Activated effector memory CD4-positive, alpha-beta T cell treated with anti-CD3 and anti-CD28 coated beads, Interleukin-2, amount 50 U/mL, for 16 hours (primary cell): ENCODE data around the gene PACSIN1.

Source experiments
- DNase-seq: peaks from one replicate; pipeline ENCODE4 v3.0.0-alpha.2; 2020

The PACSIN1 gene

DNA sequence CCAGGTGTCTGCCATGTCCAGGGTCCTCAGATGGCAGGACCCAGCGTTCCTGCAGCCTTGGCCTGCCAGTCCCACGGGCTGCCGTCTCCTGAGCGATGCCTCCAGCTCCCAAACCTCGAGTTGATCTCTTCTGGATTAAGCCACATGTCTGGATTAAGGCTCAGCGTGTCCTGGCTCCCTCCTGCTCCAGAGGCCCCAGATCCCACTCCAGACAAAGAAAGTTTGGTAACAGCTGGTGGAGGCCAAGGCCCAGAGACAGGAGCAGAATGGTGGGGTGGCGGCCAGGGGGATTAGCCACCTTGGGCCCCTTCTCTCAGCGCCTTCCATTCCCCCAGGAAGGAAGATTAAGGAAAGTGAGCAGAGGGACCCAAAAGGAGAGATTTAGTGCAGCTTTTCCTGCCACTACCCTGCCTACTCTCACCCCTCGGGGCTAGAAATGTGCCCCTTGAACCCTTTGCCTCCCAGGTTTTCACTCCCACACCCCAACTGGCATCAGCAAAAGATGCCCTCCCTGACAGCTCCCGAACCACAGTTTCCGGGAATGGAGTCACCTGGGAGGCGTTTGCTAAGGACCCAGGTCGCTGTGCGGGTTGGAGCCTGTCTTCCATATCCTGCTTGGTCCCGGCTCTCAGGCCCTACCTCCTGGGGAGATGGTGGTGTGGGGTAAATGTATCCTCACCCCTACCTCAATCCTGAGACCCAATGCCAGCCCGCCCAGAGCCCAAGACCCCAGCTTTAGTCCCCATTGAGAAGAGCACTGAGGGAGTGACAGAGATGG, 83.3 kb downstream of the PACSIN1 start:
- no peak for DNase-seq

DNA sequence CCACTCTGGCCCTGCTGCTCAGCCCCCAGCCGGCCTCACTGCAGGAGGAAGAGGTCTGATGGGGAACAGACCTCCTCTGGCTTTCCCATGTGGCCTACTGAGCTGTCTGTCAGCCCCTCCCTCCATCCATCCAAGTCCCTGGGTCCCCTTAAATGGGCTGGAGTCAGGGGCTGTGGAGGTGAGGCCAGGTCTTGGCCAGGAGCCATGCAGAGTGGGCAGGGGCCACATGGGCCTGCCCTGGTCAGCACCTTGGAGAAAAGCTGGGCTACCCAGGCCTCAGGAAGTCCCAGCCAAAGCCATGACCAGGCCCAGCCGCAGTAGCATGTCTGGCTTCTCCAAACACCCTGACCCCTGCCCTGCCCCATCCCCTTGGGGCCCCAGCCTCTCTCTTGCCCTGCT, 83.9 kb downstream of the PACSIN1 start:
- no peak for DNase-seq

DNA sequence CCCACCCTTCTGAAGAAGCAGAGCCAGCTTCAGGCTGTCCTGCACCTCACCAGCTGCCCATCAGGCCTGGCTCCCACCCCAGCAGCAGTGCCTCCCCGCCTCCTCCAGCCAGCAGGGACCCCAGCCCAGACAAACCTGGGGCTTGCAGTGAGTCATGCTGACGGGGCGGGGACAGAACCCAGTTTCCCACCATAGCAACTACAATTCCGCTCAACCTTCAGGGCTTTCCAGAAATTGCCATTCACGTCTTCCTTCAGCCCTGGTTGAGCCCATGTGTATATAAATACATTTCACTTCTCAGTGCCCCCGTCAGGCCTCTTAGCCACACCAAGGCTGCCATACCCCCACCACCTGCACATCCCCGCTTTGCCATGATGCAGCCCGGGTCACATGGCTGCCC, 85.8 kb downstream of the PACSIN1 start:
- no peak for DNase-seq

DNA sequence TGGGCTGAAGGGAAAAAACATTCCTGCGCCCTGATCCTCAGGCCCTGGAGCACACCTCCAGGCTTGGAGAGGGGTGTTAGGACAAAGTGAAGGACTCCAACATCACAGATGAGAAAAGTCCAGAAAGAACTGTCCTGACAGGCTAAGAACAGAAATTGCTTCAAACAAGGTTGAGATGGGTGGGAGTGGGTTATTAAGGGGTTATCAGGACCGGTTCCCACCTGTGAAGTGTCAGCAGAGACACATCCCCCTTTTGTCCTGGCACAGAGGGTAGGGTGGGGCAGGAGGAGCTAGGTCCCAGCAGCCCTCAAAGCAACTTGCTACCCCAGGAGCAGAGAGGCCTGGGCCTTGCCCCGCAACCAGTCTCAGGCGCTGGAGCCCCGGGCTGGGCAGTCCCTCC, 86.7 kb downstream of the PACSIN1 start:
- DNase-seq: no peak

DNA sequence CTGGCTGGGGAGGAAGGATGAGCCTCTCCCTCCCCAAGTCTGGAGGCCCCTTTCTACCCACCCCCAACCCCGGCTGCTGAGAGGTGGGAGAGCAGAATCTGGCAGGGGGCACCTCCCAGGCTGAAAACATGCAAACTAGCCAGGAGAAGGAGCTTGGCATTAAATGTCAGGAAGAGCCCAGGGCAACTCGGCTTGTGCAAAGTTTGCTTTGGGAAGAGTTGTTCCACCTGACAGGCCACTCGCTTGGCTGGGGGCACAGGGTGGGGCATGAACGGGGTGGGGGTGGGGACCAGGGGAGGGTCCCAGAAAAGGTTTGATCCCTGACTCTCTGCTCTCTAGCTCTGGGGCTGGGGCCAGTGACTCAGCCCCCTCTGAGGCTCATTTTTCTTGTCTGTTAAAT, 87.3 kb downstream of the PACSIN1 start:
- no peak for DNase-seq

DNA sequence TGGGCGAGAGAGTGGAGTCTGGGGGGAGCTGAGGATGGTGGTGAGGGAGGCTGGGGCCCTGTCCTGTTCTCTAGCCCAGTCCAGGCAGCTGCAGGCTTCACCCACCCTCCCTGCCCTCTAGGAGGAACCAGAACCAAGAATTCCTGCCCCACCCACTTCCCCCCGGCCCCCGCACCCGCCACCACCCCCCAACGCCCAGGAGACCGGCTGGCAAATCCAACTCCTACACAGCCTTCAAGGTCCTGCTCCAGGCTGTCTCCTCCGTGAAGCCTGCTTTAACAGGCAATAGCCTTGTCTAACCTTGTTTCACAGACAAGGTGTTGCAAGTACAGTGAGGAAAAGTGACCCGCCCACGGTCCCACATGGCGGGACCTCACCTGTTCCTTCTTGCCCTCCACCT, 87.9 kb downstream of the PACSIN1 start:
- DNase-seq: no peak

DNA sequence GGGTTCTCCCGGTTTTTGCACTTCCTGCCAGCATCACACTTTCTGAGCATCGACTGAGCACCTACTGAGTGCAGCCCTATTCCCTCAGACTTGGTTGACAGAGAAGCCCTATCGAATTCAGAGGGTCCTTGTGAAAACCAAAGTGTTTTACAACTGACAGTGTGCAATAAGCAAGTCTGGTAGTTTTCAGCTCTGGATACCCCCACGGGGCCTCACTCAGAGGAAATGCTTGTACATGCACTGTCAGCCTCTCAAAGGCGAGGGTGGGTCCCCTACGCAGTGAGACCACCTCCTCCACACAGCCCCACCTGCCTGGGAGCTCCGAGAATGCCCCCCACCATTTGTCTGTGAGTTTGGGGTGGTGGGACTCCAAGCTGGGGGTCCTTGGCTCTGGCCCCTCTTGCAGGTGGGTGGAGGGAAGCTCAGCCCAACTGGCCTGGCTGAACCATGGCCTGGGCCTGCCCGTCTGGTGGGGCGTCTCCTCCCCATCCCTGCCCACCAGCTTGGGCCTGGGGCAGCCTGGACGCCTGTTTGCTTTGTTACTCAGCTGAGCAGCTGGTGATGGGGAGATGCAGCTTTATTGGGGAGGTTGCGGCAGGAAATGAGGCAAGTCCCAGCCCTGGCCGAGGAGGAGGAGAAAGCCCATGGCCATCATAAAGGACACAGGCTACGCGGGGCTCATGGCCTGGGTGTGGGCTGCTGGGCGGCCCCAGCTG, 88.6 kb downstream of the PACSIN1 start:
- DNase-seq: no peak

DNA sequence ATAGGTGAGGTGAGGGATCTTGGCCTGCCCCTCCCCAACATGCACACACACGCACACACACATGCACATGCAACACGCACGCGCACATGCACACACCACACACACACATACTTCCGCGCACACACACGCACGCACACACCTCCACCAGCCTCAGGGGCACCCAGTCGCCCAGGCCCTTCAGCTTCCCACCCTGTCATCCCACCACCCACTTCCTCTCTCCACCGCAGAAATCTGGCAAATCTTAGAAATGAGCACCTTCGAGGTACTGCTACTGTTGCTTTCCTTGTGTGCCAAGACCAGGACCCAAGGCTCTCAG, 89.1 kb downstream of the PACSIN1 start:
- no peak for DNase-seq

DNA sequence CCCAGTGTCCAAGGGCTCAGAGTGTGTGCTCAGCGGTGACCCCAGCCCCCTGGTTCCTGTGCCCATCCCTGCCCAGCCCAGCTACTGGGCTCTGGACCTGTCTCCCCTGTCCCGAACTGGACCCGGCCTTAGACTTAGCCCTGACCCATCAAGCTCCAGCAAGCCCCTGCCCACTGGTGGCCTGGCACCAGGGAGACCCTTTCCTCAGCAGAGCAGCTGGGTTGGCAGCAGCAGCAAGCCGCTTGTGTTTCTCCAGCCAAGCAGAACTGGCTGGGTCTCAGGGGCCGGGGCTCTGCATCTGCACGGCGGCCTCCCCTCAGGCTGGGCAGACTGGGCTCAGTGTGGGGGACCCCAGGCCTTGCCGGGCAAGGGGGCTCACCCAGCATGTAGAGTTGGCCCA, 89.5 kb downstream of the PACSIN1 start:
- DNase-seq: no peak

DNA sequence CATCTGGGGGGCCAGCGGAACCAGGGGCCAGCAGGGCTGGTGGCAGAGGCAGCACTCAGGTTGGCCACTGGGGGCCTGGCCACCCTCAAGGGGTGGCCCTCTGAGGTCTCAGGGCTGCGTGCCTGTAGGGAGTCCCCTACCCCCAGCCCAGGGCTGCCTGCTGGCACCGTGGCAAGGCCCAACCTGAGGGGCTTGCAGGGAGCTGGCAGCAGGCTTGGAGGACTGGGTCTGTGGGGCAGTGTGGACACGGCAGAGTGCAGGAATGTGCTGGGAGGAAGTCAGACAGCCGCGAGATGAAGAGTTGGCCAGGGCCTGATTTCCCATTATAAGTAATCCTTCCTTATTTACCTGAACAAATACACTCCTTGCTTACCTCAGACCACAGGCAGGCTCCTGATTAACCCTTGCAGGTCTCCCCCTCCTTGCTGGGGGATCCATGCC, 90.2 kb downstream of the PACSIN1 start, which contains the start of gene SPDEF:
TSS of gene SPDEF (minus strand) at position 299 of the 441 bp plus-strand sequence. CDS start 11,874 bp downstream, outside the sequence.
- no peak for DNase-seq

DNA sequence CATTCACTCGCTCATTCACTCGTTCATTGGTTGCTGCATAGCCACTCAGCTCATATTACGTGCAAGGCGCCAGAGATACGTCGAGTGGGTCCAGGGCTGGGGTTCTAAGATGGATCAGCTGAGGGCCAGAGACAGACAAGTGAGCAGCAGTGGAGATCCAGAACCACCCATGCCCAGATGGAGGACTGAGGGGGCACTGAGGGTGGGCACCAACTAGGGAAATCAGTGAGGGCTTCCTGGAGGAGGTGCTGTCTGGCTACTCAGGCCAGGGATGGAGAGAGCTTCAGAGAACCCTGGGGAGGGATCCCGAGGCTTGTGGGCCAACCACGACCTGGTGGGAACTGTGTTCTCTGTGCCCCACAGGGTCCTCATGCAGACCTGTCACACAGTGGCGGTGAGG, 90.6 kb downstream of the PACSIN1 start:
- DNase-seq: no peak

DNA sequence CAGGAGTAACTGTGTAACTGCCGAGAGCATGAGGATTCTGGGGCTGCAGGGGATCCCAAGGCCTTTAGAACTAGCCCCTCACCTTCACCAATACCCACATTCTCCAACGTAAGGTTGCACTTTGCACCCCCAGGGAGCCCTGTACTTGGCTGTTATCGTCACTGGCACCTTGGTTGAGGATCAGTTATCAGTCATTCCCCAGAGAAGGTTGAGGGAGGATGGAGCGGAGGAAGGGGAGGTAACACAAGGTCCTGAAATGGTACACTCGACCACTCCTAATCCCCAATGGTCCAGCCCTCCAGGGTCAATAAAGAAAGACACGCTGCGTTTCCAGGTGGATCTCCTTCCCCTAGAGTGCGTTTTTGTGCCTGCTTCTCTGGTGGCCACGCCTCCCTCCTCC, 91.4 kb downstream of the PACSIN1 start:
- DNase-seq: no peak

DNA sequence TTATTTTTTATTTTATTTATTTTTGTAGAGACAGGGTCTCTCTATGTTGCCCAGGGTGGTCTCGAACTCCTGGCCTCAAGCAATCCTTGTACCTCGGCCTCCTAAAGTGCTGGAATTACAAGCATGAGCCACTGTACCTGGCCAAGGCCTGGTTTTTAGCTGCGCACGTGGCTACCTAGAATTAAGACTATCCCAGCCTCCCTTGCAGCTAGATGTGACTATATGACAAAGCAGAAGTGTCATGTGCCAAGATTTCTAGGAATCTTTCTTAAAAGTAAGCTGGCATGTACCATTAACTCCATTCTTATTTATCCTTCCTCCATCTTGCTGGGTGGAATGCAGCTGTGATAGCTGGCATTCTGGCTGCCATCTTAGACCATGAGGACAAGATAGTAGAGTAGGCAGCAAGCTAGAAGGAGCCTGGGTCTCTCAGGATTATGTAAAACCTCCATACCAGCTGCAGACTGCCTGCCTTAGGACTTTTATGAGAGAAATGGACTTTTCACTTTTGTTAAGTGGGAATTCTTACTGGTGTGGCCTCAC, 92.4 kb downstream of the PACSIN1 start:
- DNase-seq: no peak

DNA sequence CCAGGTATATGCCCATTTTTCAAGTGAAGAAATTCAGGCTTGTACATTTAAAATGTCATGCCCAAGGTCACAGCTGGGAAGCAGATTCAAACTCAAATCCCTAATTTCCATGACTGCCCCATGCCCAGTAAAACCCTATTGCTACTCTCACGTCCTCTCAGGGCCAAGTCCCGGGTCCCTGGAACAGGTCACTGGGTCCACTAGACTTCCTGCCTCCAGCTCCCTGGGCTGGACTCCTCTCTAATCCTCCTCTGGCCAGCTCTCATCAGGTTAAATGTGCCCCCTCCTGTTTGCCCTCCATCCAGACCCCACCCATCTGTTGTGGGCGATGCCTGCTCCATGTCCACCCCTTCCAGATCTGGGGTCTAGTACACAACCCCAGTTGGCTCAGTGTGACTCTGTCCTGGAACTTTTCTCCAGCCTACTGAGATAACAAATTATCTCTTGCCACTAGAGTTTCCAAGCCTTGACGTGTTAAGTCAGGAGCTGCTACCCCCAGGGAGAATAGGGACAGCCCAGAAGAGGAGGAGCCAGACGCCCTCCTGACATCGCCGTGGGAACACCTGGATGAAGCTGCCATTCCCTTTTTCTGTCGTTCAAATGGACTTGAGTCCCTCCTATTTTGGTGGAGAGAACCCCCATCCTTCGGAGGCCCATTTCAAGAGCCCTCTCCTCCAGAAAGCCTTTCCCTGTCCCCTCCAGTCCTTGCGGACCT, 93.9 kb downstream of the PACSIN1 start:
- no peak for DNase-seq

DNA sequence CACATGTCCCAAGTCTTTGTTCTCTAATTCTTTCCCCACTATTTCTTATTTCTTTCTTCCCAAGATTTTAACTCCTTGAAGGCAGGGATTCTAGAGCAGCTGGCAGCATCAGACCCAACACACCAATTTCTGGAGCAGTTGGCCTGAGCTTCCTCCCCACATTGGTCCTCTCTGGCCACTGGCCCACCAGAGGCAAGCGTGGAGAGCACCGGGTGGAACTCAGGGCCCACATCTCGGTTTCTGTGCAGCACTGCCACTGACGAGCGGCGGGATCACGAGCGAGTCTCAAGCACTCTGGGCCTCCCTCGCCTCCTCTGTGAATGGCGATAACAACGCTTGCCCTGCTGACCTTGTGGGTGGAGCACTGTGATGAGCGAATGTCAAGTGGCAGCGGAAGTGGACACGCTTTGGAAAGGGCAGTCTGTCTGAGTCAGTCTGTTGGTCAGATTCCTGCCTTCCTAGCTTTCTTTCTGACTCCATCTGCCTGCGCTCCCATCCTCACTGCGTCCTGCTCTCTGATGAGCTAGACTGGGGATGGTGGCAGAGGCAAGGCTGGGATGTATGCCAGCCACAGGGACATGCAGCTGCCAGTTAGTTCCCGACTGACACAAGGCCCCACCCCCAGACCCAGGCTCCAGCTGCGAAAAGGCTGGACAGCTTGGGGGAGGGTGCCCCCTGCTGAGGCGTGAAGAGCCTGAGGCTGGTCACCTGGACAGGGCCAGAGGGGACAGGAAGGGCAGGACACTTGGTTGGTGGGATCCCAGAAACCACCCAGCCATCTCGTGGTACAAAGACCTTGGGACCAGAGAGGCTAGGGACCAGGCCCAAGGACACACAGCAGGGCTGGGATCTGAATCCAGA, 94.7 kb downstream of the PACSIN1 start:
- DNase-seq: no peak

DNA sequence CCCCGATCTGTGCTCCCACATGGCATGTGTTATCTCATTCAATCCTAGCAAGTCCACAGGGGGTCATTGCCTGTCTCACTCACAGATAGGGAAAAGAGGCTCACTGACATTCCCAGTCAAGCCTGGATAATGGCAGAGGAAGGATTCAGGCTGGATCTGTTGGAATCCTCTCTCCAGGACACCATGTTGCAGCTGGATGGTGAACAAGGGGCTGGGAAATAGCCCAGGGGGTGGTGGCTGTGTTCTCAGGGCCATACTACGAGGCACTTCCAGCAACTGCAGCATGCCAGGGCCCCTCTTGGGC, 95.3 kb downstream of the PACSIN1 start:
- DNase-seq: no peak

DNA sequence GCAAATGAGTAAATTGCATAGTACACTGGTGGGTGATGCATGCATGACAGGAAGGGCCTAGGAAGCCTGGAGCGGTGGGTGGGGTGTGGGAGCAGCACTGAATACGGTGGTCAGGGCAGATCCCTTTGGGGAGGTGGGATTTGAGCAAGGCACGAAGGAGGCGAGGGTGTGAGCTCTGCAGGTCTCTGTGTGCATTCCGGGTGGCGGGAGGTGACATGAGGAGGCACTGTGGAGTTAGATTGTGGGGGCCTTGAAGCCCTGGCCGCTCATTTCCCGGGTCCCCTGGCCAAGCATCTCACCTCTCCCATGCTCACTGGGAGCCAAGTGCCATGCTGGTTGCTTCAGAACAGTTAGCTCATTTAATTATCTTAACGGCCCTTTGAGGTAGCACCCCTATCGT, 96.5 kb downstream of the PACSIN1 start:
- DNase-seq: no peak

DNA sequence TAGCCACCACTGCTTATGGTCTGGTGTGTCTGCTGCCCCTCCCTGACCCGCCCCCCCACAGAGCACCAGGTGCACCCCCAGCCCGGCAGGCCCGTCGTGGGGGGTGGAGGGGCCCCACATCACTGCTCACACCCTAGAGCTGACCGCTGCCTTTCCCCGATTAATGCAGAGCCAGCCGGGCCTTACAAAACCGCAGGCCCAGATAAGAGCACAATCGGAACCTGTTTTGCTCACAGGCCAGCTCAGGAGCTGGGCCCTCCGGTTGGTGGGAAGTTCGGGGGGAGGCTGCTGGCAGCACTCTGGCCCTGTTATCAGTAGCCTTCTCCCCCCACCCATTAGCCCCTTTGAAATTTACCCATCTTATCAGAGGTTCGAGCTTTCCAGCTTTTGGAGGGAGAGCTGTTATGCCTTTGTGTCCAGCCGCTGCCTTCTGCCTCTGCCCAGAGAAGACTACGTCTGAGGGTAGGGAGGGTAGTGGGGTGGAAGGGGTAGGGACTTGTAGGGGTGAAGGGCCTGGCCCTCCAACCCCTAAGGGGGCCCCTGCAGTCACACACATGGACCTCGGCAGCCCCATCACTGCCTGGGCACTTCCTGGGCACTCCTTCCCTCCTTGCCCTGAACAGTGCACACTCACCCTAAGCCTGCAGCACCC, 97.1 kb downstream of the PACSIN1 start:
- no peak for DNase-seq

DNA sequence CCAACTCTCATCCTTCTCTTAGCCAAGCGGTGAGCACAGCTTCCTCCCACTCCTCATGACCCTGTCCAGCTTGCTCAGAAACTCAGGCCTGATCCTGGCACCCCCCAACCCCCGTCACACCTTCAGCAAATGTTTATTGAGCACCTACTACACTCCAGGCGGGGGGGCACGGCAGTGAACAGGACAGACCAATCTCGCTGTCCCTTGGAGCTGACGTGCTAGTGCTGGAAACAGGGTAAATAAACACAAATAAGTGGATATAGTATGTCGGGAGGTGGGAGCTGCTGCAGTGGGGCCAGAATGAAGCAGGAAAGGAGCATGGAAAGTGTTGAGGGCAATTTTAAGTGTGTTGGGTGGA, 97.6 kb downstream of the PACSIN1 start:
- no peak for DNase-seq

DNA sequence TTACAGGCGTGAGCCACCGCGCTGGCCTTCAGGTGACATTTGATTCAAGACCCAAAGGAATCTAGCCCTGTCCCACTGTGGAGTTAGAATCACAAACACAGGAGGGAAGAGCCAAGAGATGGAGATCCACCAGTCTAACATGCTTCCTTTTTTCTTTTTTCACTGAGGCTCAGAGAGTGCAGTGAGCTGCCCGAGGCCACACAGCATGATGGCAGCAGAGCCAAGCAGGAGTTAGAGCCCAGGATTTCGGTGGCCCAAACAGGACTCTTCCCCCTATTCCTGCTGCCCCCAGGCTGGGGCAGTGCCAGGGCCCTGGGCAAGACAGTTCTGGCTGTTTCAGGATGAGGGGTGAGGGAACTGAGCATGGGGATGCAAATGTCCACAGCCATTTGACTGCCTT, 98.3 kb downstream of the PACSIN1 start:
- DNase-seq: no peak

DNA sequence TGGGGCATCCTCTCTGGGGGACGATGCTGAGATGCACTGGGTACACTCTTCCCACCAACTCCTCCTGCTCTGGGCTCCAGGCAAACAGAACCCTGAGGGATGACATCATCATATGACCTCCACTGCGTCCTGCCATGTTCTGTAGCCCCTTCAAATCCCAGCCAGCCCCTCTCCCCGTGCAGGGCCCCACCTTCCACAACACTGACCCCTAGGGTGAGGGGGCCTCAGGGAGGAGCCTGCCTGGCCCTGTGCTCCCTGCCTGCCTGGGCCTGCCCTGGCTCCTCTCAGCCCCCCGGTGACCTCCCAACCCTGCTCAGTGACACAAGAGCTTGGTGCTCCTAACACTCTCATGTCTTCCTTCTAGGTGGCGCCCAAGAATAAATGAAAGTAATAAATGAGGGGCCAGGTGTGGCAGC, 99.9 kb downstream of the PACSIN1 start:
- DNase-seq: no peak

DNA sequence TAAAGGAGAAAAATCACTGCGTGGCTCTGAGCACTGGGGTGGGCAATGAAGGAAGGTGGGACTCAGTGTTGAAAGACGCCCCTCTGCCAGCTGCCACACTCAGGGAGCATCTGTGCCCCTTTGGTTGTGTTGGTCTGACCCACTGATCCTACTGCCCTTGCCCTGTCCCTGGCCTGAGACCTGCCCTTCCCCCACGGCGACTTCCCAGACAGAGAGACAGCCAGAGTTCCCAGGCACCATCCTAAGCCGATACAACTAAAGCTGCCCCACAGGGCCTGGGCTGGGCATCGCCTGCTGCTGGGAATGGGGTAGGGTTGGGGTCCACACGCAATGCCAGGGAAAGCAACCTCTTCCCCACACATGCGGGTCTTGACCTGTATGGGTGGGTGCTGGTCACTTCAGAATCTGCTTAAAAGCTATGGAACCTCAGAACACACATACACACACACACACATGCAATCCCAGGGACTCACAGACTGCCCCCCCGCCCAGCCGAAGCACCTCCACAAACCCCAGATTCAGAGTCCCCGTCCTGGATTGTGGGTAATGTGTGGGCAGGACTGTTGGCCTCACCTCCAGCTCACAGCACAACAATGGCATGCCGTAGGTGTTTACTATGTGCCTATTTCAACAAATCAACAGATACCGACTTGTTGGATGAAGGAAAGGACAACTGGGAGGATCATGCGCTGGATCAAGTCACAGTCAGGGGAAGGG, 101.1 kb downstream of the PACSIN1 start:
- DNase-seq: no peak
